ENCODE results near the gene SH3PXD2A.

Gene SH3PXD2A

DNA sequence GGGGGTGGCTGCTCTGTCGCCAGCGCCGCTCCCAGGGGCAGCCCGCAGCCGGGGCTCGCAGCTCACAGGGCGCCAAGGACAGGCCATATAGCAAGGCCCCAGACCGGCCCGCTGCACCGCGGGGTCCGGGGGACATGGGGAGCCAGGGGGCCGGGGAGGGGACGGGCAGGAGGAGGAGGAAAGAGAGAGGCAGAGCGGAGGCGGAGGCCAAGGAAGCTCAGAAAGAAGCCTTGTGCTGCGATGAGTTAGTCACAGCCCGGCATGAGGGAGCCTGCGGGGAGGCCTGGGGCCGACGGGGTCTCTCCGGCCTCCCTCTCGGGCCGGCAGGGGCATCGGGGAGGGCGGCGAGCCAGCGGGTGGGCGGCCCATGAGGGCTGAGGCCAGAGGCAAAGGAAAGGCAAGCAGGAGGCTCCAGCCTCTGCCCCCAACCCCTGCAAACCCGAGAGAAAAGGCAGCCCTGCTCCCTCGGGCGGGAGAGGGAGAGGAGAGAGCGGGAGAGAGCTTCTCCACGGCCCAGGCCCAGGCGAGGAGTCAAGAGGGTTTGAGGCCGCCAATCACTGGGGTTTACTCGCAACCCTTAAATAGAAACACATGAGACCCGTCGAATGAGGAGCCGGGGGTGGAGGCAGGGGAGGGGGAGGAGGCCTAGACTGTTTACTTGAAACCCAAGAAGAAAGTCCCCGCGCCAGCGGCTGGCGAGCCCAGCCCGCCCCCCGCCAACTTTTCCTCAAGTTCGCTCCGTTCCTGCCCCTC, 194.0 kb downstream of the SH3PXD2A start:
- Histone ChIP-seq H3K9me3 (ENCODE audit: insufficient read depth, low read depth, low read length) (peaks cover 8% of the 10 kb centered on the region), H3K14ac (ENCODE audit: low read length) (peak overlapping the region; percentile 0), H2AK5ac (ENCODE audit: low read length) (peak overlapping the region; percentile 30), H3K23ac (ENCODE audit: low read length) (no peak overlapping the region), H3K27ac (ENCODE audit: low read depth, low read length) (no peak overlapping the region), H3K79me2 (ENCODE audit: control insufficient read depth, insufficient read depth, low read length, poor library complexity) (no peaks in the 10 kb centered on the region), H3K4me3 (ENCODE audit: low read depth, low read length) (no peak overlapping the region), H3K4me1 (ENCODE audit: control insufficient read depth in 1 of 2, insufficient read depth in 2 of 2, low read length in 2 of 2) (peaks cover 3 to 11% of the 10 kb centered on the region in 2 experiments), H2BK5ac (ENCODE audit: low read depth, low read length, poor library complexity) (no peak overlapping the region), H3K79me1 (ENCODE audit: low read length) (peaks cover 4% of the 10 kb centered on the region), H3K4me2 (ENCODE audit: low read length) (peak overlapping the region; percentile 15), H3K9ac (ENCODE audit: low read length) (no peak overlapping the region), H2AFZ (ENCODE audit: insufficient read depth, low read length, poor library complexity) (peak overlapping the region; percentile 44), H2BK12ac (ENCODE audit: low read length) (peak overlapping the region; percentile 10), H4K12ac (ENCODE audit: low read depth, low read length) (peak overlapping the region; percentile 32), H4K91ac (ENCODE audit: low read depth, low read length) (peak overlapping the region; percentile 48), H3K27me3 (ENCODE audit: insufficient read depth, low read length) (no peaks in the 10 kb centered on the region), H3K4ac (ENCODE audit: low read depth, low read length) (no peak overlapping the region), H3K36me3 (ENCODE audit: control insufficient read depth in 1 of 2, insufficient read depth in 2 of 2, low read length in 2 of 2) (peaks cover 6 to 9% of the 10 kb centered on the region in 2 experiments), H4K8ac (ENCODE audit: low read depth, low read length) (peak overlapping the region; percentile 22), H2BK120ac (ENCODE audit: insufficient read depth, low read length, poor library complexity) (peak overlapping the region; percentile 41), H3K18ac (ENCODE audit: low read length) (peak overlapping the region; percentile 38)
- DNase-seq: peak in 1 of 2 donors; percentile 18
- no CpG with 5 or more reads among the region's 48 CpGs for WGBS (ENCODE audit: extremely low coverage, insufficient coverage, insufficient read length)

DNA sequence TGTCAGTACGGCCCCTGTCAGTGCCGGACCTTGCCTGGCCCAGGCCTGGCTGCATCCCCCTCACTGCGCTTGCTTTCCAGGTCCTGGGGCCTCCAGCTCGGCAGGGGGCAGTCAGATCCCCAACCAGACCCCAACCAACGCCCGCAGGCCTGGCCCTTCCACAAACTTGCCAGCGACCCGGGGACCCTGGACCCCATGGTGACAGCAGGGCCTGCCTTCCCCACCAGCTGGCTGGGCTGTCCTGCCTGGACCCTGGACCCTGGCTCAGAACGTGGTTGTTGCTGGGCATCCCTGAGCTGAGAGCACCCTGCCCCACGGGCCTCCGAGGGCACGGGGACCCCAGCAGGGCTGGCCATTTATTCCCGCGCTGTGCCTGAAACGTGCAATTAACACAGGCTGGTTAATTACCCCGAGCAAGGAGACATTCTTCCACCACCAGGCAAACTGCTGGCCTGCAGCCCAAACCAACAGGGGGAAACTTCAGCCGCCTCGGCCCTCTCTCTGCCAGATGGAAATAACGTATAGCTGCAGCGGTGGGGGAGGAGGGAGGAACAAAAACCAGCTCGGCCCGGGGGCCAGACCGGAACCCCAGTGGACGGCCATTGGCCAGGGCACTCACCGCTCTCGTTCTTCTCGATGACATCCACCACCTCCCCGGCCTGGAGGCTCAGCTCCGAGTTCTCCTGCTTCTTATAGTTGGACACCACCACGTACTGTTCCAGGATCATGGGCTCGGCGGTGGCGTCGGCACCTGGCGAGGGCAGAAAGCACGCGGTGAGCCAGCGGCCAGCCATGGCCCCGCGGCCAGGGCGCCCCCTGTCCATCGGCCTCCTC, 194.8 kb downstream of the SH3PXD2A start:
- Histone ChIP-seq H4K8ac (ENCODE audit: low read depth, low read length) (no peak overlapping the region), H3K18ac (ENCODE audit: low read length) (peak overlapping the region; percentile 38), H3K79me2 (ENCODE audit: control insufficient read depth, insufficient read depth, low read length, poor library complexity) (no peaks in the 10 kb centered on the region), H3K23ac (ENCODE audit: low read length) (no peak overlapping the region), H3K79me1 (ENCODE audit: low read length) (peaks cover 4% of the 10 kb centered on the region), H2BK5ac (ENCODE audit: low read depth, low read length, poor library complexity) (no peak overlapping the region), H3K9me3 (ENCODE audit: insufficient read depth, low read depth, low read length) (peaks cover 6% of the 10 kb centered on the region), H2BK120ac (ENCODE audit: insufficient read depth, low read length, poor library complexity) (no peak overlapping the region), H2AK5ac (ENCODE audit: low read length) (no peak overlapping the region), H3K27ac (ENCODE audit: low read depth, low read length) (no peak overlapping the region), H2AFZ (ENCODE audit: insufficient read depth, low read length, poor library complexity) (no peak overlapping the region), H3K14ac (ENCODE audit: low read length) (no peak overlapping the region), H3K4me1 (ENCODE audit: control insufficient read depth in 1 of 2, insufficient read depth in 2 of 2, low read length in 2 of 2) (peaks cover 3 to 11% of the 10 kb centered on the region in 2 experiments), H3K27me3 (ENCODE audit: insufficient read depth, low read length) (no peaks in the 10 kb centered on the region), H4K91ac (ENCODE audit: low read depth, low read length) (peak overlapping the region; percentile 48), H3K4me3 (ENCODE audit: low read depth, low read length) (no peak overlapping the region), H3K4me2 (ENCODE audit: low read length) (no peak overlapping the region), H3K9ac (ENCODE audit: low read length) (no peak overlapping the region), H2BK12ac (ENCODE audit: low read length) (peak overlapping the region; percentile 10), H3K4ac (ENCODE audit: low read depth, low read length) (no peak overlapping the region), H4K12ac (ENCODE audit: low read depth, low read length) (no peak overlapping the region), H3K36me3 (ENCODE audit: control insufficient read depth in 1 of 2, insufficient read depth in 2 of 2, low read length in 2 of 2) (peaks cover 6 to 9% of the 10 kb centered on the region in 2 experiments)
- no CpG with 5 or more reads among the region's 42 CpGs for WGBS (ENCODE audit: extremely low coverage, insufficient coverage, insufficient read length)
- no peak for DNase-seq

GRCh38 chr10:103659674-103660363, 195.6 kb downstream of the SH3PXD2A start:
- peak in 1 of 2 donors; percentile 25 for DNase-seq
- H4K8ac ChIP-seq (ENCODE audit: low read depth, low read length): peak overlapping the region; percentile 32
- no peaks in the 10 kb centered on the region for H3K79me2 ChIP-seq (ENCODE audit: control insufficient read depth, insufficient read depth, low read length, poor library complexity)
- H2BK12ac ChIP-seq (ENCODE audit: low read length): peak overlapping the region; percentile 38
- no peak overlapping the region for H3K23ac ChIP-seq (ENCODE audit: low read length)
- no peak overlapping the region for H2BK5ac ChIP-seq (ENCODE audit: low read depth, low read length, poor library complexity)
- peak overlapping the region; percentile 18 for H3K14ac ChIP-seq (ENCODE audit: low read length)
- no peak overlapping the region for H4K91ac ChIP-seq (ENCODE audit: low read depth, low read length)
- no peak overlapping the region for H2AK5ac ChIP-seq (ENCODE audit: low read length)
- H2AFZ ChIP-seq (ENCODE audit: insufficient read depth, low read length, poor library complexity): no peak overlapping the region
- no peaks in the 10 kb centered on the region for H3K27me3 ChIP-seq (ENCODE audit: insufficient read depth, low read length)
- H3K36me3 ChIP-seq (ENCODE audit: control insufficient read depth in 1 of 2, insufficient read depth in 2 of 2, low read length in 2 of 2): peaks cover 6 to 9% of the 10 kb centered on the region in 2 experiments
- H3K18ac ChIP-seq (ENCODE audit: low read length): peak overlapping the region; percentile 6
- no peak overlapping the region for H2BK120ac ChIP-seq (ENCODE audit: insufficient read depth, low read length, poor library complexity)
- no peak overlapping the region for H3K4ac ChIP-seq (ENCODE audit: low read depth, low read length)
- H3K4me2 ChIP-seq (ENCODE audit: low read length): peak overlapping the region; percentile 0
- H4K12ac ChIP-seq (ENCODE audit: low read depth, low read length): no peak overlapping the region
- H3K79me1 ChIP-seq (ENCODE audit: low read length): peaks cover 4% of the 10 kb centered on the region
- WGBS (ENCODE audit: extremely low coverage, insufficient coverage, insufficient read length): no CpG with 5 or more reads among the region's 11 CpGs
- H3K9me3 ChIP-seq (ENCODE audit: insufficient read depth, low read depth, low read length): peaks cover 6% of the 10 kb centered on the region
- no peak overlapping the region for H3K27ac ChIP-seq (ENCODE audit: low read depth, low read length)
- H3K9ac ChIP-seq (ENCODE audit: low read length): no peak overlapping the region
- H3K4me3 ChIP-seq (ENCODE audit: low read depth, low read length): no peak overlapping the region
- H3K4me1 ChIP-seq (ENCODE audit: control insufficient read depth in 1 of 2, insufficient read depth in 2 of 2, low read length in 2 of 2): peaks cover 3 to 11% of the 10 kb centered on the region in 2 experiments

DNA sequence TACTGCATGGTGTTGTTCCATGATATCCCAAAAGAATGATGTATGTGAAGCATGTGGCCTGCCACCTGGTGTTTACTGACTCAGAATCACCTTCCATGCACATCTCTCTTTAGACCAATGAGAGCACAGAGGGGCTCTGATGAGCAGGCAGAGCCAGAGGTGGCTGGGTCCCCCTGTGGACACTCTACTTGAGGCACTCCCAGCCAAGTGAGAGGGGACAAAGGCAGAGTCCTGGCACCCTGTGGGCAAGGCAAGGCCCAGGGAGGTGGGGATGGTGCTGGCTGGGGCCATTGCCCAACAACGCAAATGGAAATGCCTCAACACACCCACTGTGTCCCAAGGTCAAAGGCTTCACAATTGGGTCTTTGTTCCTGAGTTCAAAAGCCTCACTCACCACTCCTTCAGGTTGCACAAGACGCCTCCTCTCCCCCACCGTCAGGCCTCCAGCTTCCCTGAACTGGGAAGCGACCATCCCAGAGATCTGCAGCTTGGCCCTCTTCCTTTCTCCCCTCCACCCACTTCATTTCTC, 197.3 kb downstream of the SH3PXD2A start:
- Histone ChIP-seq H2BK12ac (ENCODE audit: low read length) (no peak overlapping the region), H3K9me3 (ENCODE audit: insufficient read depth, low read depth, low read length) (peaks cover 6% of the 10 kb centered on the region), H3K14ac (ENCODE audit: low read length) (no peak overlapping the region), H3K18ac (ENCODE audit: low read length) (no peak overlapping the region), H2AK5ac (ENCODE audit: low read length) (no peak overlapping the region), H3K36me3 (ENCODE audit: control insufficient read depth in 1 of 2, insufficient read depth in 2 of 2, low read length in 2 of 2) (peaks cover 6 to 9% of the 10 kb centered on the region in 2 experiments), H3K9ac (ENCODE audit: low read length) (no peak overlapping the region), H3K79me2 (ENCODE audit: control insufficient read depth, insufficient read depth, low read length, poor library complexity) (no peaks in the 10 kb centered on the region), H3K4ac (ENCODE audit: low read depth, low read length) (no peak overlapping the region), H3K79me1 (ENCODE audit: low read length) (peaks cover 4% of the 10 kb centered on the region), H3K23ac (ENCODE audit: low read length) (no peak overlapping the region), H4K8ac (ENCODE audit: low read depth, low read length) (no peak overlapping the region), H4K12ac (ENCODE audit: low read depth, low read length) (no peak overlapping the region), H2BK5ac (ENCODE audit: low read depth, low read length, poor library complexity) (no peak overlapping the region), H4K91ac (ENCODE audit: low read depth, low read length) (no peak overlapping the region), H3K27me3 (ENCODE audit: insufficient read depth, low read length) (no peaks in the 10 kb centered on the region), H2BK120ac (ENCODE audit: insufficient read depth, low read length, poor library complexity) (no peak overlapping the region), H3K4me1 (ENCODE audit: control insufficient read depth in 1 of 2, insufficient read depth in 2 of 2, low read length in 2 of 2) (peaks cover 3 to 11% of the 10 kb centered on the region in 2 experiments), H3K27ac (ENCODE audit: low read depth, low read length) (no peak overlapping the region), H3K4me3 (ENCODE audit: low read depth, low read length) (no peak overlapping the region), H3K4me2 (ENCODE audit: low read length) (no peak overlapping the region), H2AFZ (ENCODE audit: insufficient read depth, low read length, poor library complexity) (no peak overlapping the region)
- WGBS (ENCODE audit: extremely low coverage, insufficient coverage, insufficient read length): no CpG with 5 or more reads among the region's 4 CpGs
- no peak for DNase-seq

Data from trophoblast cell (in vitro differentiated cells and primary cell).